Measurements from ENCODE around the gene ADGRE2.
"Not testable (repeated sequence)": the region's sequence is repeated elsewhere in the genome, so short reads cannot be mapped to it uniquely, and the experiment has no call there.

GRCh38 chr19:14775326-14775725, 3.0 kb downstream of the ADGRE2 start:
- TF ChIP-seq CTCF (IDR thresholded peaks at IDR 0.05); POLR2A (IDR thresholded peaks at IDR 0.05; ENCODE audit: low read depth); POLR2AphosphoS5 (IDR thresholded peaks at IDR 0.05): not testable (repeated sequence)
